Activated CD4-positive, CD25-positive, alpha-beta regulatory T cell (primary cell): ENCODE measurements around the gene TMEM138.

Experiments used
- DNase-seq, 4 experiments: peaks; one replicate each; lab custom pipeline; 2025; lab: John Stamatoyannopoulos, UW

The TMEM138 gene

GRCh38 chr11:61361741-61362541 lies at the start of gene TMEM138, which contains the start of gene CYB561A3:
TSS of gene TMEM138 (plus strand) at chr11:61362374. CDS start at chr11:61364391, 2,017 bp downstream.
TSS of gene CYB561A3 (minus strand) at chr11:61361882. CDS start at chr11:61356713, 5,169 bp downstream.
- peak; percentile 73 to 79 (median 75) for DNase-seq

- DNase-seq = no peak
Measured at GRCh38 chr11:61315260-61315659, 46.9 kb upstream of the TMEM138 start.

- DNase-seq = no peak
Measured at GRCh38 chr11:61325649-61326414, 36.3 kb upstream of the TMEM138 start.

GRCh38 chr11:61327669-61328071 lies 34.5 kb upstream of the TMEM138 start:
- no peak for DNase-seq

- no peak for DNase-seq
Measured at GRCh38 chr11:61328351-61328750, 33.8 kb upstream of the TMEM138 start.

- no peak for DNase-seq
Measured at GRCh38 chr11:61329871-61330270, 32.3 kb upstream of the TMEM138 start.

GRCh38 chr11:61331651-61332050 lies 30.5 kb upstream of the TMEM138 start:
- DNase-seq = no peak

- DNase-seq = no peak
Measured at GRCh38 chr11:61332281-61332796, 29.8 kb upstream of the TMEM138 start.

- peak; percentile 92 to 98 (median 96) for DNase-seq
Measured at GRCh38 chr11:61332797-61333549, 29.2 kb upstream of the TMEM138 start, which contains the start of the genes DDB1 and TKFC. TSS of gene DDB1 (minus strand) at chr11:61333105. CDS start at chr11:61332968, 137 bp downstream. TSS of gene TKFC (plus strand) at chr11:61333228. CDS start at chr11:61334729, 1,501 bp downstream.

- DNase-seq = no peak
Measured at GRCh38 chr11:61333550-61334433, 28.4 kb upstream of the TMEM138 start.

GRCh38 chr11:61334434-61335354 lies 27.5 kb upstream of the TMEM138 start:
- no peak for DNase-seq

- DNase-seq = no peak
Measured at GRCh38 chr11:61335355-61335710, 26.8 kb upstream of the TMEM138 start.

GRCh38 chr11:61336171-61336935 lies 25.8 kb upstream of the TMEM138 start:
- DNase-seq = peak; percentile 47 to 74 (median 66)

- DNase-seq = no peak
Measured at GRCh38 chr11:61337706-61338470, 24.3 kb upstream of the TMEM138 start.

GRCh38 chr11:61338783-61339489 lies 23.2 kb upstream of the TMEM138 start:
- DNase-seq = no peak

- no peak for DNase-seq
Measured at GRCh38 chr11:61339490-61339878, 22.7 kb upstream of the TMEM138 start.

- no peak for DNase-seq
Measured at GRCh38 chr11:61340979-61341378, 21.2 kb upstream of the TMEM138 start.

- DNase-seq = no peak
Measured at GRCh38 chr11:61341706-61342105, 20.5 kb upstream of the TMEM138 start.
